ENCODE results near the gene RNF215. TPM values are rescaled to one million over a fixed set of nuclear protein-coding genes. Genes with fewer than 3 reads are reported as not detected.

The RNF215 gene
- total RNA-seq, 8 experiments from 2014 or later = 9.5 to 22.9 (median 17.3) TPM

GRCh38 chr22:30425616-30426387 is 38.6 kb upstream of the RNF215 start, which contains the start of gene MTFP1:
MTFP1 (plus strand) TSS chr22:30425768; CDS start chr22:30425880, 112 bp downstream.
- in situ Hi-C loops (cut with MboI; ENCODE audit: low pct_unique_long_range_greater_than_20kb in 2 of 9, low sequenced_read_pairs in 9 of 9, unreplicated experiment in 9 of 9) = no loop called here
- Histone ChIP-seq H3K4me1 (replicated peaks in 1 of 2) (peaks cover 11 to 13% of the 10 kb centered on the region in 2 donors), H3K27ac (peak within 1 kb of the TSS; percentile 24 to 58), H3K4me3 (peak within 1 kb of the TSS; percentile 52 to 85 (median 73))
- ATAC-seq (replicated peaks in 6 of 8) = peak; percentile 0 to 4 (median 3)
- 0 to 80% (median 0%) methylated on average over 1 to 15 of the region's 61 CpGs; no CpG with 5 or more reads in 3 of the 10 experiments for WGBS, 10 experiments

- Histone ChIP-seq H3K4me3 (peak overlapping the region; percentile 52 to 85 (median 73)), H3K27ac (no peak overlapping the region), H3K4me1 (replicated peaks in 1 of 2) (peaks cover 11 to 13% of the 10 kb centered on the region in 2 donors)
- 0 to 17% (median 7%) methylated on average over 3 to 7 of the region's 9 CpGs for WGBS, 10 experiments
- ATAC-seq (replicated peaks in 6 of 8) = no peak
- in situ Hi-C loops (cut with MboI; ENCODE audit: low pct_unique_long_range_greater_than_20kb in 2 of 9, low sequenced_read_pairs in 9 of 9, unreplicated experiment in 9 of 9) = no loop called here
These were observed 38.1 kb upstream of the RNF215 start for GRCh38 chr22:30425327-30425615.

- WGBS, 10 experiments = 10 to 76% (median 49%) methylated on average over 2 to 13 of the region's 20 CpGs
- Histone ChIP-seq H3K4me1 (replicated peaks in 1 of 2) (peaks cover 11 to 13% of the 10 kb centered on the region in 2 donors), H3K27ac (peak overlapping the region; percentile 42 to 93), H3K4me3 (peak overlapping the region; percentile 52 to 85 (median 73))
- no peak for ATAC-seq (replicated peaks in 6 of 8)
- in situ Hi-C loops (cut with MboI; ENCODE audit: low pct_unique_long_range_greater_than_20kb in 2 of 9, low sequenced_read_pairs in 9 of 9, unreplicated experiment in 9 of 9) = no loop called here
These were observed 37.5 kb upstream of the RNF215 start for GRCh38 chr22:30424534-30425326.

GRCh38 chr22:30423959-30424533 is 36.8 kb upstream of the RNF215 start:
- peak overlapping the region; percentile 92 to 93 for H3K27ac ChIP-seq
- peak overlapping the region; percentile 44 to 57 (median 54) for H3K4me3 ChIP-seq
- peak; percentile 53 to 94 (median 92) for ATAC-seq (replicated peaks in 6 of 8)
- 0% methylated on average over 1 to 4 of the region's 31 CpGs; no CpG with 5 or more reads in 5 of the 10 experiments for WGBS, 10 experiments
- H3K4me1 ChIP-seq (replicated peaks in 1 of 2) = peaks cover 11 to 13% of the 10 kb centered on the region in 2 donors
- in situ Hi-C loops (cut with MboI; ENCODE audit: low pct_unique_long_range_greater_than_20kb in 2 of 9, low sequenced_read_pairs in 9 of 9, unreplicated experiment in 9 of 9) = no loop called here

GRCh38 chr22:30423301-30423958 is 36.2 kb upstream of the RNF215 start:
- peaks cover 11 to 13% of the 10 kb centered on the region in 2 donors for H3K4me1 ChIP-seq (replicated peaks in 1 of 2)
- H3K27ac ChIP-seq = peak overlapping the region; percentile 92 to 93
- ATAC-seq (replicated peaks in 6 of 8) = peak; percentile 7 to 55 (median 48)
- in situ Hi-C loops (cut with MboI; ENCODE audit: low pct_unique_long_range_greater_than_20kb in 2 of 9, low sequenced_read_pairs in 9 of 9, unreplicated experiment in 9 of 9) = no loop called here
- peak overlapping the region; percentile 44 to 57 (median 54) for H3K4me3 ChIP-seq
- 0% methylated on average over 1 to 6 of the region's 45 CpGs; no CpG with 5 or more reads in 4 of the 10 experiments for WGBS, 10 experiments

- ATAC-seq (replicated peaks in 6 of 8) = peak; percentile 5 to 37 (median 14)
- Histone ChIP-seq H3K4me3 (peak overlapping the region; percentile 44 to 57 (median 54)), H3K27ac (peak overlapping the region; percentile 92 to 93), H3K4me1 (replicated peaks in 1 of 2) (peaks cover 11 to 13% of the 10 kb centered on the region in 2 donors)
- in situ Hi-C loops (cut with MboI; ENCODE audit: low pct_unique_long_range_greater_than_20kb in 2 of 9, low sequenced_read_pairs in 9 of 9, unreplicated experiment in 9 of 9) = no loop called here
- WGBS, 10 experiments = 0 to 80% (median 24%) methylated on average over 1 to 17 of the region's 18 CpGs; no CpG with 5 or more reads in 2 of the 10 experiments
These were observed 35.5 kb upstream of the RNF215 start for GRCh38 chr22:30422481-30423300.

- in situ Hi-C loops (cut with MboI; ENCODE audit: low pct_unique_long_range_greater_than_20kb in 2 of 9, low sequenced_read_pairs in 9 of 9, unreplicated experiment in 9 of 9) = no loop called here
- Histone ChIP-seq H3K4me3 (peak overlapping the region in 1 of 5 donors; percentile 56), H3K4me1 (replicated peaks in 1 of 2) (peaks cover 11 to 13% of the 10 kb centered on the region in 2 donors), H3K27ac (peak overlapping the region in 1 of 2 donors; percentile 0)
- ATAC-seq (replicated peaks in 6 of 8) = no peak
- WGBS, 10 experiments = 38 to 100% (median 71%) methylated on average over 1 to 6 of the region's 8 CpGs
These were observed 34.7 kb upstream of the RNF215 start for GRCh38 chr22:30421695-30422480.

GRCh38 chr22:30420347-30421125 is 33.3 kb upstream of the RNF215 start:
- peak in 1 of 8 experiments; percentile 3 for ATAC-seq (replicated peaks in 6 of 8)
- Histone ChIP-seq H3K27ac (no peak overlapping the region), H3K4me1 (replicated peaks in 1 of 2) (peaks cover 11% of the 10 kb centered on the region in 2 donors), H3K4me3 (no peak overlapping the region)
- in situ Hi-C loops (cut with MboI; ENCODE audit: low pct_unique_long_range_greater_than_20kb in 2 of 9, low sequenced_read_pairs in 9 of 9, unreplicated experiment in 9 of 9) = no loop called here
- 10 to 90% (median 77%) methylated on average over 2 to 6 of the region's 6 CpGs; no CpG with 5 or more reads in 1 of the 10 experiments for WGBS, 10 experiments

GRCh38 chr22:30416837-30417236 is 29.6 kb upstream of the RNF215 start:
- Histone ChIP-seq H3K4me3 (no peak overlapping the region), H3K4me1 (replicated peaks in 1 of 2) (peaks cover under 1 to 4% of the 10 kb centered on the region in 2 donors), H3K27ac (no peak overlapping the region)
- 100% methylated on average over 1 of the region's 1 CpG; no CpG with 5 or more reads in 2 of the 10 experiments for WGBS, 10 experiments
- ATAC-seq (replicated peaks in 6 of 8) = no peak
- in situ Hi-C loops (cut with MboI; ENCODE audit: low pct_unique_long_range_greater_than_20kb in 2 of 9, low sequenced_read_pairs in 9 of 9, unreplicated experiment in 9 of 9) = no loop called here

GRCh38 chr22:30416403-30416802 is 29.2 kb upstream of the RNF215 start:
- Histone ChIP-seq H3K27ac (no peak overlapping the region), H3K4me1 (replicated peaks in 1 of 2) (no peaks in the 10 kb centered on the region), H3K4me3 (no peak overlapping the region)
- 60 to 80% methylated on average over 1 to 2 of the region's 2 CpGs; no CpG with 5 or more reads in 8 of the 10 experiments for WGBS, 10 experiments
- ATAC-seq (replicated peaks in 6 of 8) = no peak
- in situ Hi-C loops (cut with MboI; ENCODE audit: low pct_unique_long_range_greater_than_20kb in 2 of 9, low sequenced_read_pairs in 9 of 9, unreplicated experiment in 9 of 9) = no loop called here
